Adipocyte (in vitro differentiated cells): Measurements from ENCODE around the gene ZNF699.
"Not testable (repeated sequence)": the region's sequence is repeated elsewhere in the genome, so short reads cannot be mapped to it uniquely, and the experiment has no call there.

Experiments used
- DNase-seq: peaks from one replicate; pipeline ENCODE4 v3.0.0-alpha.2; 2015; ENCODE audit warnings: low read depth
- H3K27me3 ChIP-seq: replicated peaks from 2 replicates; pipeline ENCODE4 v1.7.0; 2013; ENCODE audit warnings: mild to moderate bottlenecking, low read length, moderate library complexity; ENCODE audit not compliant: control insufficient read depth, insufficient read depth
- H3K36me3 ChIP-seq: 2 replicates; pipeline ENCODE4 v1.7.0; 2013; ENCODE audit warnings: low read length, mild to moderate bottlenecking, moderate library complexity; ENCODE audit not compliant: control insufficient read depth, insufficient read depth, severe bottlenecking
- H3K4me1 ChIP-seq: 2 replicates; pipeline ENCODE4 v1.7.0; 2013; ENCODE audit warnings: mild to moderate bottlenecking, low read length, moderate library complexity; ENCODE audit not compliant: control insufficient read depth, insufficient read depth
- H3K4me3 ChIP-seq: 2 replicates; pipeline ENCODE4 v1.7.0; 2013; ENCODE audit warnings: mild to moderate bottlenecking, low read length, moderate library complexity
- H3K9ac ChIP-seq: 2 replicates; pipeline ENCODE4 v1.7.0; 2013; ENCODE audit warnings: mild to moderate bottlenecking, low read length, moderate library complexity
- H3K9me3 ChIP-seq: 2 replicates; pipeline ENCODE4 v1.7.0; 2013; ENCODE audit warnings: mild to moderate bottlenecking, low read length, moderate library complexity; ENCODE audit not compliant: control insufficient read depth

The ZNF699 gene

DNA sequence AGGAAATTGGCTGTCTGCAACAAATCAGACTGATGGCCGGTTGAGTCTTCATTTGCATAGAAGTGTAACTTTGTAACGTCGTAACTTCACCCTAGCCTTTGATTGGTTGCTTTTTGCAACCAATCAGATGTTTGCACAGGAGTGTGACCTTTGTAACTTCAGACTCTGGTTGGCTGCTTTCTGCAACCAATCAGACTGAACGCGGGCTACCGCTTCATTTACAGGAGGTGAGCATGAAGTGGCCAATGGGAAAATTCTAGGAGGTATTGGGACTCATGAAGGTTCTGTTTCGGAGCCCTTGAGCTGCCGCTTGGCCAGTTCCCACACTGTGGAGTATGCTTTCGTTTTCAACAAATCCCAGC is 13.9 kb upstream of the ZNF699 start:
- Histone ChIP-seq H3K4me1 (peaks cover 11% of the 10 kb centered on the region), H3K9me3 (peaks cover 21% of the 10 kb centered on the region), H3K27me3 (no peaks in the 10 kb centered on the region), H3K4me3 (peak overlapping the region; percentile 87), H3K36me3 (peaks cover 10% of the 10 kb centered on the region), H3K9ac (peak overlapping the region; percentile 90)
- peak; percentile 64 for DNase-seq

- not testable (repeated sequence) for H3K9me3 ChIP-seq, H3K4me3 ChIP-seq, H3K27me3 ChIP-seq, DNase-seq, H3K9ac ChIP-seq, H3K36me3 ChIP-seq
- peaks cover 11% of the 10 kb centered on the region for H3K4me1 ChIP-seq
These were observed 12.6 kb upstream of the ZNF699 start for GRCh38 chr19:9322201-9322600.

DNA sequence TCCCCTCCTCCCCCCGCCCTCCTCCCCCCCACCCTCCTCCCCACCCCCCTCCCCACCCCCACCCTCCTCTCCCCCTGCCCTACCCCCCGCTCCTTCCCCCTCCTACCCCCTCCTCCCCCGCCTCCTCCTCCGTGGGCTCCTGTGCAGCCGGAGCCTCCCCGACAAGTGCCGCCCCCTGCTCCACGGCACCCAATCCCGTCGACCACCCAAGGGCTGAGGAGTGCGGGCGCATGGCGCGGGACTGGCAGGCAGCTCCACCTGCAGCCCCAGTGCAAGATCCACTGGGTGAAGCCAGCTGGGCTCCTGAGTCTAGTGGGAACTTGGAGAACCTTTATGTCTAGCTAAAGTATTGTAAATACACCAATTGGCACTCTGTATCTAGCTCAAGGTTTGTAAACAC is 12.1 kb upstream of the ZNF699 start:
- not testable (repeated sequence) for H3K27me3 ChIP-seq, H3K9ac ChIP-seq, H3K36me3 ChIP-seq, H3K9me3 ChIP-seq, DNase-seq, H3K4me3 ChIP-seq
- H3K4me1 ChIP-seq: peaks cover 11% of the 10 kb centered on the region

GRCh38 chr19:9321338-9321737 is 11.7 kb upstream of the ZNF699 start:
- Histone ChIP-seq H3K36me3 (no peaks in the 10 kb centered on the region), H3K4me1 (peaks cover 11% of the 10 kb centered on the region), H3K9ac (no peak overlapping the region), H3K4me3 (no peak overlapping the region), H3K9me3 (no peaks in the 10 kb centered on the region), H3K27me3 (no peaks in the 10 kb centered on the region)
- DNase-seq: no peak

DNA sequence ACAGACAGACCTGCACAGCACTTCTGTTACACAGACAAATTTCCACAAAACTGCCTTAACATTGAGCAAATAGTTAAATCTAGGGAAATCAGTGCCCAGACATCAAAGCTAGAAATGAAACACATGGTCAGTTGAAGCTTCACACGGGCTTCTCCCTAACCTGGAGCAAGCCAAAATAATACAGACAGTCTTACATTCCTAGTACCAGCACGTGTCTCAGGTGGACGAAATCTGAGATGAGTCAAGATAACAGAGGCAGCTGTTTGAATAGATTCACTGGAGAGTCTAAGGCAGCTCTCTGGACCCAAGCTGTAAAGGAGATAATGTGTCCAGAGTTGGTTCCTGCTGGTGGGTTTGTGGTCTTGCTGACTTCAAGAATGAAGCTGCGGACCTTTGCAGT is 4.1 kb upstream of the ZNF699 start:
- Histone ChIP-seq H3K27me3 (no peaks in the 10 kb centered on the region), H3K9me3 (no peaks in the 10 kb centered on the region), H3K9ac (no peak overlapping the region), H3K4me3 (no peak overlapping the region), H3K36me3 (no peaks in the 10 kb centered on the region), H3K4me1 (peaks cover 2% of the 10 kb centered on the region)
- DNase-seq: no peak

DNA sequence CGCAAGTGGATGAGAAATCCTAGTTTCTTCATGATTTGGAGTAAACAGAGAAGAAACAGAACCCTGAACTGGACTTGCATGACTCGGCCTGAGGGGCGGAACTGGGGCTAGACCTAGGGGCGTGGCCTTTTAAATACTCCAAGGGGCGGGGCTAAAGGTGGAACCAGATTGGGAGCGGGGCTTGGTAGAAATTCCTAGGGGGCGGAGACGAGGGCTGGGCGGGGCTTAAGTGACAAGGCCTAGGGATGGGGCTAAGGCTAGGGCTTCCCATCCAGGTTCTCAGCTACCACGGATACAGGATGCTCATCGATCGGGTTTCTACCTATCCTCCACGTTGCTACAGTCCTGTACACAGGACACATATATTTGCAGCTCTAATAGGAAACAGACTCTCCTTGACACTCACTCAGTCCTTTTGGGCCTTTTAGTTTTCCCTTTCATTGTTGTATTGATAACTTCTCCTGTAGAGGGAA is 372 bp upstream of the ZNF699 start:
- Histone ChIP-seq H3K9ac (peak overlapping the region; percentile 95), H3K27me3 (no peaks in the 10 kb centered on the region), H3K36me3 (no peaks in the 10 kb centered on the region), H3K4me1 (peaks cover 9% of the 10 kb centered on the region), H3K9me3 (no peaks in the 10 kb centered on the region), H3K4me3 (peak overlapping the region; percentile 98)
- peak; percentile 97 for DNase-seq

DNA sequence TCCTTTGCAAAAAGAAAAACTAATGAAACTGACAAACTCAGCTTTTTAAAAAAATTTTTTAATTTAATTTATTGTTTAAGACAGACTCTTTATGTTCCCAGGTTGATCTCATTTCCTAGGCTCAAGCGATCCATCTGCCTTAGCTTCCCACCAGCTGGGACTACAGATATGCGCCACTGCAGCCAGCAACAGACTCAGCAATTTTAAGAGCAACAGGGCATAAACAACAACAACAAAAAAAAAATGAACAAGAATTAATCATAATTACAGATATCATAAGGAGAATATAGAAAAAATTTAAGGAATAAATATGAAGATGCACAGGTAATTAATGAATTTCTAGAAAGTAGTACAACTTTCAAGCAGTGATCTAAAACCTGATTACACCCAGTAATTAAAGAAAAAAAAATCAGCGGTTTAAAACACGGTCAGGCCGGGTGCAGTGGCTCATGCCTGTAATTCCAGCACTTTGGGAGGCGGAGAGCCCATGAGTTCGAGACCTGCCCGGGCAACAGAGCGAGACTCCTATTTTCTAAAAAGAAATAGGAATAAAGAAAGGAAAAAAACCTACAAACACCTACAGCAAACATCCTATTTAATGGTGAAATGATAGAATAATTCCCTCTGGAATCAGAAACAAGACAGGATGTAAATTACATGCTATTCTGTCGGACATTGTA is 1.4 kb downstream of the ZNF699 start:
- Histone ChIP-seq H3K4me3 (peak overlapping the region; percentile 98), H3K9ac (peak overlapping the region; percentile 95), H3K4me1 (peaks cover 9% of the 10 kb centered on the region), H3K27me3 (no peaks in the 10 kb centered on the region), H3K9me3 (peaks cover 7% of the 10 kb centered on the region), H3K36me3 (peaks cover 14% of the 10 kb centered on the region)
- DNase-seq: peak; percentile 3

GRCh38 chr19:9306443-9306842 is 3.2 kb downstream of the ZNF699 start:
- peak; percentile 35 for DNase-seq
- H3K36me3 ChIP-seq: peaks cover 32% of the 10 kb centered on the region
- no peak overlapping the region for H3K9ac ChIP-seq
- peaks cover 9% of the 10 kb centered on the region for H3K4me1 ChIP-seq
- H3K27me3 ChIP-seq: no peaks in the 10 kb centered on the region
- no peak overlapping the region for H3K4me3 ChIP-seq
- H3K9me3 ChIP-seq: peaks cover 24% of the 10 kb centered on the region

DNA sequence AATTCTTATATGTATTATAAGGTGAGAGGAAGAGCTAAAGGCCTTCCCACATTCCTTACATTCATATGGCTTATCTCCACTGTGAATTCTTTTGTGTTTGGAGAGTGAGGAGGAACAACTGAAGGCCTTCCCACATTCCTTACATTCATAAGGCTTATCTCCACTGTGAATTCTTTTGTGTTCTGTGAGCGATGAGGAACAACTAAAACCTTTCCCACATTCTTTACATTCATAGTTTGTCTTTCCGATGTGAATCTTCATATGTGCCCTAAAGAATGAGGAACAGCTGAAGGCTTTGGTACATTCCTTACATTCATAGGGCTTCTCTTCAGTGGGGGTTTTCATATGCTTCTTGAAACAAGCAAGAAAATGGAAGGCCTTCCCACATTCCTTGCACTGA is 13.3 kb downstream of the ZNF699 start:
- H3K27me3 ChIP-seq: no peaks in the 10 kb centered on the region
- DNase-seq: no peak
- peak overlapping the region; percentile 72 for H3K4me3 ChIP-seq
- peaks cover 80% of the 10 kb centered on the region for H3K36me3 ChIP-seq
- H3K9ac ChIP-seq: no peak overlapping the region
- peaks cover 98% of the 10 kb centered on the region for H3K9me3 ChIP-seq
- no peaks in the 10 kb centered on the region for H3K4me1 ChIP-seq

- no peak for DNase-seq
- no peak overlapping the region for H3K9ac ChIP-seq
- H3K27me3 ChIP-seq: no peaks in the 10 kb centered on the region
- H3K4me1 ChIP-seq: no peaks in the 10 kb centered on the region
- H3K36me3 ChIP-seq: peaks cover 71% of the 10 kb centered on the region
- peaks cover 98% of the 10 kb centered on the region for H3K9me3 ChIP-seq
- peak overlapping the region; percentile 72 for H3K4me3 ChIP-seq
These were observed 14.2 kb downstream of the ZNF699 start for GRCh38 chr19:9295411-9295849.

- H3K4me3 ChIP-seq: peak overlapping the region; percentile 58
- no peak overlapping the region for H3K9ac ChIP-seq
- no peak for DNase-seq
- H3K4me1 ChIP-seq: no peaks in the 10 kb centered on the region
- peaks cover 73% of the 10 kb centered on the region for H3K9me3 ChIP-seq
- peaks cover 24% of the 10 kb centered on the region for H3K36me3 ChIP-seq
- H3K27me3 ChIP-seq: no peaks in the 10 kb centered on the region
These were observed 20.3 kb downstream of the ZNF699 start for GRCh38 chr19:9289231-9289884.
